NCI-H1436 treated with DMSO at 0.1 percent for 48 hours (cell line): ENCODE results near the gene BIN1.

Source experiments
- DNase-seq: peaks from one replicate; lab custom pipeline; 2025; lab: John Stamatoyannopoulos, UW

BIN1 gene

GRCh38 chr2:127024769-127025358 is 82.1 kb downstream of the BIN1 start:
- no peak for DNase-seq

- no peak for DNase-seq
Measured at GRCh38 chr2:127023504-127023903, 83.5 kb downstream of the BIN1 start.

GRCh38 chr2:127022817-127023216 is 84.1 kb downstream of the BIN1 start:
- no peak for DNase-seq

DNA sequence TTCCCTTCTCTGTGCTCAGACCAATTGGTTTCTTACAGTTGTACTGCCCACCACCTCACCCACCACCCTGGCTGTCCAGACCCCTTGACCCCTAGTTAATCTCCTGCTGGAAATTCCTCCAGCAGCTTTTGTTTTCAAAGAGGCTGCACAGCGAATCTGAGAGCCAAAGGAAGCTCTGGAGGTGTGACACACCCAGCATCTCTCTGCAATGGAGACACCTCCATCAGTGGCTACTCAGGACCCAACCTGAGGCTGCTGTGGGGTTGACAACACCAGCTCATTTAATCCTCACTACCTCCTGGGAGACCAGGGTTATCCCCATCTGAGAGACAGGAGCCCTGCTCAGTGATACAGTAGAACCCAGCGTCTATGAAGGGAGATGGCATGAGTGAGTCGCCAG is 86.4 kb downstream of the BIN1 start:
- DNase-seq, result no peak

DNA sequence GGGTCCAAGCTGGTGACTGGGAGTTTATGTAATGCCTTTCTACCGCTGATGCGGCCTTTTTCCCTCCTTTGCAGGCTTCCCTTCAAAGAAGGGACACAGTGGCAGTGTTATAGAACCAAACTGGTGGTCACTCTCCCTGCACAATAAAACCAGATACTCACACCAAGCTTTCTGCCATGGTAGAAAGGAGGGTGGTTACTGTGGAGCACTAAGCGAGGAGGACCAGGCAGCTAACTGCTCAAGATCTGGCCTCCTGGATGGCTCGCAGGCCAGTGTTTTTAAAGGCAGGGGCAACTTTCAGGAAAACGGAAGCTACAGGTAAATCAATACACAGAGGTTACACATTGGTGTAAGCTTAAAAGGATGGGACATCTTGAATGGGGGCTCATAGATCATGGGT is 89.4 kb downstream of the BIN1 start:
- no peak for DNase-seq

GRCh38 chr2:127016329-127016728 is 90.6 kb downstream of the BIN1 start:
- no peak for DNase-seq

- DNase-seq, result no peak
Measured at GRCh38 chr2:127015106-127015910, 91.6 kb downstream of the BIN1 start.

DNA sequence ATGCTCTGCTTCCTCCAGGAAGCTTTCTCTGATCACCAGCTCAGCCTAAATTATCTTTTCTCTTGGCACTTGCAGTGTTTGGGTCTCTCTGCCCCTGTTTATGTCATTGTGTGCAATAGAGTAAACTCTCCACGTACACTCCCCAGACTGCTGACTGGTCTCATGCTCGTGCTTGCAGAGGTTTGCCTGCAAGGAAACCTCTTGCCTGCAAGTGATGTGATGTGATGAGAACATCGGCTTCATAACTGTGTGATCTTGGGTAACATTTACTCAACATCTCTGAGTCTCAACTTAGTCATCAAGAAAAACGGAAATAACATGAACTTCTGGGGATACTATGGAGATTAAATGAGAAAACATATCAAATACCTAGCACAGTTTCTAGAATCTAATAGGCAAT is 92.3 kb downstream of the BIN1 start:
- no peak for DNase-seq

DNA sequence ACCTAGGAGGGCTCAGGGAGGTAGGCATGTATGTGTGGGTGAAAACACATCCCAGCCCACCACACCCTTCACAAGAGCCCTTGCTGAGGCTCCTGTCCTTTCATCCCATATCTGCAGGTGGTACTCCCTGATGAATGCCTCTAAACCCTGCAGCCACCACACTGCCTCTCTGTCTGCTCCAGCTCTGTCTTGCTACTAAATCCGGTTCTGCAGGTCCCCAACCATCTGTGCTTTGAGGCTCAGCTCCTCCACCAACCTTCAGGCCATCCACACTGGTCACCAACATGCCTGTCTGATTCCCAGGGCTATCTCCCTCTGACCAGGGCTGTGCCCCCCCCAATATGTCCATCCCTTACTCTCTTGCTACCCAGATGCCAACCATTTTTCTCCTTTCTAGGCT is 92.7 kb downstream of the BIN1 start:
- DNase-seq, result no peak

- no peak for DNase-seq
Measured at GRCh38 chr2:127012868-127013267, 94.1 kb downstream of the BIN1 start.

GRCh38 chr2:127012215-127012614 is 94.7 kb downstream of the BIN1 start:
- DNase-seq, result no peak

DNA sequence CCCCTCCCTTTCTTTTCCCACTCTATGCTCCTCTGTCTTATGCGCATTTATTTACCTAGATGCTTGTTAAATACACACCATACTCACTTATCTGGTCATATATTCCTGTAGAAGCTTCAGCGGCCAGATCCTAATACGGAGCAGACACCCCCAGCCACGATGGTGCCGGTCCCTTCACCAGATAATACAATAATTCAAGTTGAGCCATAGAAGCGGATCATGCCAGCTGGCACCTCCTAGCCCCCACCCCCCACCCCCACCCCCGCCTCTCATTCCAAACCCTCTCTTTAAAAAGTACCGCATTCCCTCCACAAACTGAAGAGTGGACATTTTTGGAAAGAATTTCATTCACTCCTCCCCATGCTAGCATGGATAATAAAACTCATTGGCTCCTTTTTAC is 95.2 kb downstream of the BIN1 start:
- no peak for DNase-seq

DNA sequence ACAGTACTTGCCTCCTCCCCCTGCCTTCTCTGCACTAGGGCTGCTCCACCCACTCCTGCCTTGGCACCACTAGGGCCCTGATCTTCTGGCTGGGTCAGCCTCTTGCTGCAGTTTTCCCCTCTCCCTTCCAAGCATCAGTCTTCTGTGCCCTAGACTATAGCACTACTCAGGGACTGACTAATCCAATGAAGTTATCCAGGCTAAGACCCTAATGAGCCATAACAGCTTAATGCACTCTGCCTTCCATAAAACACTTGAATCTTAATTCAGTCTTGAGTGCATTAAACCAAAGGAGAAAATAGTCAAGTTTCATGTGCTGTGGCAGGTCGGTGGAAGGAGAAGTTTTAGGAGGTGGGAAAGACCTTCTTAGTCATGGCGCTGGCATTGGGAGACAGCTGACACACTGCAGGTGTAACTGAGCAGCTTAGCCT is 95.7 kb downstream of the BIN1 start:
- no peak for DNase-seq

GRCh38 chr2:127008265-127009015 is 98.5 kb downstream of the BIN1 start:
- DNase-seq, result no peak

DNA sequence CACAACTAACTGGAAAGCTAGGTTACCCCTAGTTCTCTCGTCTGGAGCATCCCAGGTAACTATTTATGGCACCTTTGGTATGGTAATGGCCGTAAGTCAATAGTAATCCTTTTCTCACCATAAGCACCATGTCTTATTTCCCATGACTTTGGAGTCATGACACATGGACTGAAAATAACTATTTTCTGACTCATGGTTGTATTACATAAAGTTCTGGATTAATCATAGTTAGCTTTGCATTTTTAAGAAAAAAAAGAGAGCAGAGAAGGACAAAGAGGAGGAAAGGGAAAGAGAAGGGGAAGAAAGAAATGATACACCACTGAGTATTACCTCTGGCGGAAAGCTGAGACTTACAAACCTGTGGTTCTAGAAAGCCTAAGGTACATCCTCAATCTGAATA is 99.3 kb downstream of the BIN1 start:
- no peak for DNase-seq

DNA sequence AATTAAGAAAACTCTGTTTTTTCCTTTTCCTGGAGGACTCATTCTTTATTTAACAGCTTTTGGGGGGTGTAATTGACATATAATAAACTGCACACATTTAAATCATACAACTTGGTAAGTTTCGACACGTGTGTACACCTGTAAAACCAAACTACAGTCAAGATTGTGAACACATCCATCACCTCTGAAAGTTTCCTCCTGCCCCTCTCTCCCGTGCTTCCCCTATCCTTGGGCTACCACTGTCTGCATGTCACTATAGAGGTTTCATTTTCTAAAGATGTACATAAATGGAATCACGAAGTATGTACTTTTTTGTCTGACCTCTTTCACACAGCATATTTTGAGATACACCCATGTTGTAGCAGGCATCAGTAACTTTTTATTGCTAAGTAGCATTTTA is 100.0 kb downstream of the BIN1 start:
- DNase-seq, result no peak

- no peak for DNase-seq
Measured at GRCh38 chr2:127004893-127005600, 101.9 kb downstream of the BIN1 start.

- DNase-seq, result no peak
Measured at GRCh38 chr2:127003070-127003800, 103.7 kb downstream of the BIN1 start.

DNA sequence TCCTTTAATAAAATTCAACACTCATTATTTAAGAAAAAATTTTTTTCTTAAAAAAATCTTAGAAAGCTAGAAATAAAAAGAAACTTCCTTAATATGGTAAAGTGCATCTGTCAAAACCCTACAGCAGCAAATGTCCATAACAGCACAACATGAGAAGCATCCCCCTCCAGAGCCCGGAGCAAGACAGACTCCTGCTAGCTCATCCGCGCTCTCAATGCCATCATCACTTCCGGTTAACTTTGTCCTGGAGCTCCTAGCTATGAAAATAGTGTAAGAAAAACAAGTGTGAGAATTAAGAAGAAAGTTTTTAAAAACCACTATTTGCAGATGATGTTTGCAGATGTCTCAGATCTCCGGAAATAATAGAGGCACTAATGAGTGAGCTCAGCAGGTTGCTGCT is 105.2 kb downstream of the BIN1 start:
- no peak for DNase-seq

GRCh38 chr2:127000937-127001336 is 106.0 kb downstream of the BIN1 start:
- no peak for DNase-seq

DNA sequence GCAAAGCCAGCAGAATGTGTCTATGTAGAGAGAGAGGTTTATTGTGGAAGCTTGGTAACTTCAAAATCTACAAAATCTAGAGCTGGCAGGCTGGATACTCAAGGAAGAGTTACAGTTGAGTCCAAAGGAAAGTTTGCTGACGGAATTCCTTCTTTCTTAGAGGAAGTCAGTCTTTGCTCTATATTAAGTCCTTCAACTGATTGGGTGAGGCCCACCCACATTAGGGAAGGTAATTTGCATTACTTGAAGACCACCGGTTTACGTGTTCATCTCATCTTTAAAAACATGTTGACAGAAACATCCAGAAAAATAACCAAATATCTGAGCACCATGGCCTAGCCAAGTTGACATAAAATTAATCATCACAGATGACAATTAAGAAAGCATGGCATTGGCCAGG is 106.8 kb downstream of the BIN1 start:
- no peak for DNase-seq
